Stimulated activated CD4-positive, alpha-beta T cell treated with anti-CD3 and anti-CD28 coated beads, Interleukin-15, amount 100 ng/mL, for 24 hours (primary cell): ENCODE results near the gene PTPN20.
"Not testable (repeated sequence)": the region's sequence is repeated elsewhere in the genome, so short reads cannot be mapped to it uniquely, and the experiment has no call there.

Experiments
- DNase-seq: peaks from one replicate; pipeline ENCODE4 v3.0.0-alpha.2; 2020

The PTPN20 gene

GRCh38 chr10:46960742-46961141, 49.5 kb downstream of the PTPN20 start:
- DNase-seq = not testable (repeated sequence)

GRCh38 chr10:46963356-46963755, 52.1 kb downstream of the PTPN20 start:
- not testable (repeated sequence) for DNase-seq

- DNase-seq = not testable (repeated sequence)
These were observed 55.8 kb downstream of the PTPN20 start for GRCh38 chr10:46967013-46967412.

- not testable (repeated sequence) for DNase-seq
These were observed 69.0 kb downstream of the PTPN20 start for GRCh38 chr10:46980223-46980622.

GRCh38 chr10:46987233-46987924, 76.2 kb downstream of the PTPN20 start:
- not testable (repeated sequence) for DNase-seq

GRCh38 chr10:46992803-46993561, 81.8 kb downstream of the PTPN20 start:
- DNase-seq = no peak

GRCh38 chr10:46995234-46995633, 84.0 kb downstream of the PTPN20 start:
- DNase-seq = no peak

GRCh38 chr10:46998192-46998591, 87.0 kb downstream of the PTPN20 start:
- DNase-seq = no peak

GRCh38 chr10:46998595-46998994, 87.4 kb downstream of the PTPN20 start:
- no peak for DNase-seq

GRCh38 chr10:46999217-46999616, 88.0 kb downstream of the PTPN20 start:
- no peak for DNase-seq

- no peak for DNase-seq
These were observed 97.5 kb downstream of the PTPN20 start for GRCh38 chr10:47008769-47009168.

- no peak for DNase-seq
These were observed 98.1 kb downstream of the PTPN20 start for GRCh38 chr10:47009215-47009838.

GRCh38 chr10:47010036-47010435, 98.8 kb downstream of the PTPN20 start:
- DNase-seq = no peak

- no peak for DNase-seq
These were observed 101.0 kb downstream of the PTPN20 start for GRCh38 chr10:47012214-47012613.

GRCh38 chr10:47013507-47014154, 102.4 kb downstream of the PTPN20 start:
- no peak for DNase-seq

- no peak for DNase-seq
These were observed 104.2 kb downstream of the PTPN20 start for GRCh38 chr10:47015404-47015803.

- no peak for DNase-seq
These were observed 105.3 kb downstream of the PTPN20 start for GRCh38 chr10:47016564-47016963.

GRCh38 chr10:47018026-47018735, 107.0 kb downstream of the PTPN20 start:
- DNase-seq = no peak

GRCh38 chr10:47019155-47020145, 108.2 kb downstream of the PTPN20 start:
- no peak for DNase-seq

- no peak for DNase-seq
These were observed 109.2 kb downstream of the PTPN20 start for GRCh38 chr10:47020471-47020870.

- DNase-seq = no peak
These were observed 110.6 kb downstream of the PTPN20 start for GRCh38 chr10:47021850-47022249.
